Left lung (tissue), 10 donors: ENCODE measurements around the gene LRRFIP2. TPM values are rescaled to one million over a fixed set of nuclear protein-coding genes. Genes with fewer than 3 reads are reported as not detected.

Source experiments
- ATAC-seq: fragments of 200-7000 bp; cut with Tn5 transposase; one replicate; pipeline ENCODE4 v1.9.1; 2020; ENCODE audit warnings: moderate library complexity
- DNase-seq, 4 donors: peaks; one replicate each; pipeline ENCODE4 v3.0.0-alpha.2; 2013 to 2020
- H3K27ac ChIP-seq, 2 donors: fragments of 200-600 bp; sonication (generic) in 1 of 2; one replicate each; pipeline versions ENCODE4 v1.5.0 to v1.8.0; 2020 to 2021
- H3K27me3 ChIP-seq, 2 donors: fragments of 200-600 bp; sonication (generic) in 1 of 2; one replicate each; pipeline versions ENCODE4 v1.5.0 to v1.8.0; 2020 to 2021
- H3K36me3 ChIP-seq, 2 donors: fragments of 200-600 bp; sonication (generic) in 1 of 2; one replicate each; pipeline versions ENCODE4 v1.5.0 to v1.8.0; 2020 to 2021
- H3K4me1 ChIP-seq, 2 donors: fragments of 200-600 bp; one replicate each; pipeline ENCODE4 v1.8.0; 2021
- H3K4me3 ChIP-seq, 2 donors: fragments of 200-600 bp; sonication (generic) in 1 of 2; one replicate each; pipeline versions ENCODE4 v1.5.0 to v1.8.0; 2020 to 2021; ENCODE audit warnings: mild to moderate bottlenecking in 1 of 2
- H3K9me3 ChIP-seq, 2 donors: fragments of 200-600 bp; sonication (generic) in 1 of 2; one replicate each; pipeline versions ENCODE4 v1.5.0 to v1.8.0; 2020 to 2021
- CTCF ChIP-seq, 2 donors: fragments of 200-600 bp; sonication (generic) in 1 of 2; IDR thresholded peaks; one replicate each; pipeline versions ENCODE4 v1.5.0 to v1.8.0; 2021; ENCODE audit warnings: antibody characterized with exemption in 2 of 2
- intact Hi-C, 2 donors: fragments of 100-400 bp; cut with DNase I; formaldehyde crosslinking; loops; one replicate each; pipeline versions ENCODE4 v1.11.2 to v1.14.2; 2022
- polyA plus RNA-seq, 6 donors: library from polyadenylated mRNA; unstranded; fragments of 120-200 nt; gene quantifications; one replicate each; pipeline ENCODE4 v1.2.1, GENCODE V29; 2013; ENCODE audit not compliant: insufficient read length in 6 of 6
- total RNA-seq, 2 donors: library from RNA; stranded (reverse); fragmentation: NEBNext Ultra II Directional; extraction: Animal tissue kit (Norgen Biotek cat#: 25700); gene quantifications; one replicate each; pipeline ENCODE4 v1.2.1, GENCODE V29; 2021
- donor health status: DM: no; HTN: yes; CAD: no.
- donor health status: DM: no; HTN: no; CAD: no.

The LRRFIP2 gene
- total and polyA plus RNA-seq, 8 donors: 52.6 to 76.3 (median 66.0) TPM

GRCh38 chr3:37100411-37100810, 74.0 kb downstream of the LRRFIP2 start:
- peaks cover 10 to 19% of the 10 kb centered on the region in 2 donors for H3K4me1 ChIP-seq
- DNase-seq: no peak
- no peaks in the 10 kb centered on the region for H3K9me3 ChIP-seq
- H3K36me3 ChIP-seq: peaks cover 0 to 3% of the 10 kb centered on the region in 2 donors
- intact Hi-C loops: no loop called here
- no peak for TF ChIP-seq CTCF (IDR thresholded peaks at IDR 0.05)
- no peak overlapping the region for H3K27ac ChIP-seq
- ATAC-seq: no peak
- no peaks in the 10 kb centered on the region for H3K27me3 ChIP-seq
- H3K4me3 ChIP-seq: no peak overlapping the region

GRCh38 chr3:37099469-37099868, 74.9 kb downstream of the LRRFIP2 start:
- H3K4me1 ChIP-seq: peaks cover 10 to 19% of the 10 kb centered on the region in 2 donors
- ATAC-seq (no peak), DNase-seq (no peak)
- H3K9me3 ChIP-seq: no peaks in the 10 kb centered on the region
- H3K27ac ChIP-seq: no peak overlapping the region
- TF ChIP-seq CTCF (IDR thresholded peaks at IDR 0.05): no peak
- peaks cover 0 to 8% of the 10 kb centered on the region in 2 donors for H3K36me3 ChIP-seq
- no peaks in the 10 kb centered on the region for H3K27me3 ChIP-seq
- intact Hi-C loops: no loop called here
- no peak overlapping the region for H3K4me3 ChIP-seq

- Histone ChIP-seq H3K36me3 (peaks cover 0 to 14% of the 10 kb centered on the region in 2 donors), H3K27ac (no peak overlapping the region), H3K4me3 (no peak overlapping the region), H3K27me3 (no peaks in the 10 kb centered on the region), H3K4me1 (peaks cover 11 to 18% of the 10 kb centered on the region in 2 donors), H3K9me3 (no peaks in the 10 kb centered on the region)
- DNase-seq: no peak
- TF ChIP-seq CTCF (IDR thresholded peaks at IDR 0.05): no peak
- intact Hi-C loops: no loop called here
- no peak for ATAC-seq
Measured at GRCh38 chr3:37098884-37099283, 75.5 kb downstream of the LRRFIP2 start.

- Histone ChIP-seq H3K4me3 (no peak overlapping the region), H3K27me3 (no peaks in the 10 kb centered on the region), H3K4me1 (peaks cover 12 to 13% of the 10 kb centered on the region in 2 donors), H3K9me3 (no peaks in the 10 kb centered on the region), H3K36me3 (peaks cover 0 to 23% of the 10 kb centered on the region in 2 donors), H3K27ac (no peak overlapping the region)
- DNase-seq (no peak), ATAC-seq (peak; percentile 58)
- intact Hi-C loops: no loop called here
- no peak for TF ChIP-seq CTCF (IDR thresholded peaks at IDR 0.05)
Measured at GRCh38 chr3:37097776-37098175, 76.6 kb downstream of the LRRFIP2 start.

- intact Hi-C loops: no loop called here
- peaks cover 12 to 13% of the 10 kb centered on the region in 2 donors for H3K4me1 ChIP-seq
- no peak overlapping the region for H3K4me3 ChIP-seq
- H3K27ac ChIP-seq: peak overlapping the region in 1 of 2 donors; percentile 15
- DNase-seq (no peak), ATAC-seq (peak; percentile 36)
- no peaks in the 10 kb centered on the region for H3K27me3 ChIP-seq
- TF ChIP-seq CTCF (IDR thresholded peaks at IDR 0.05): no peak
- no peaks in the 10 kb centered on the region for H3K9me3 ChIP-seq
- H3K36me3 ChIP-seq: peaks cover 0 to 26% of the 10 kb centered on the region in 2 donors
Measured at GRCh38 chr3:37096975-37097374, 77.4 kb downstream of the LRRFIP2 start.
